ENCODE data around the gene UBIAD1.
"Not testable (repeated sequence)": the region's sequence is repeated elsewhere in the genome, so short reads cannot be mapped to it uniquely, and the experiment has no call there.

Gene UBIAD1, protein sequence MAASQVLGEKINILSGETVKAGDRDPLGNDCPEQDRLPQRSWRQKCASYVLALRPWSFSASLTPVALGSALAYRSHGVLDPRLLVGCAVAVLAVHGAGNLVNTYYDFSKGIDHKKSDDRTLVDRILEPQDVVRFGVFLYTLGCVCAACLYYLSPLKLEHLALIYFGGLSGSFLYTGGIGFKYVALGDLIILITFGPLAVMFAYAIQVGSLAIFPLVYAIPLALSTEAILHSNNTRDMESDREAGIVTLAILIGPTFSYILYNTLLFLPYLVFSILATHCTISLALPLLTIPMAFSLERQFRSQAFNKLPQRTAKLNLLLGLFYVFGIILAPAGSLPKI

GRCh38 chr1:11272832-11273594 is at the start of gene UBIAD1:
TSS of gene UBIAD1 (plus strand) at chr1:11273198. CDS start at chr1:11273532, 334 bp downstream.
- DNase-seq (ENCODE audit: low spot score): peak; percentile 97

DNA sequence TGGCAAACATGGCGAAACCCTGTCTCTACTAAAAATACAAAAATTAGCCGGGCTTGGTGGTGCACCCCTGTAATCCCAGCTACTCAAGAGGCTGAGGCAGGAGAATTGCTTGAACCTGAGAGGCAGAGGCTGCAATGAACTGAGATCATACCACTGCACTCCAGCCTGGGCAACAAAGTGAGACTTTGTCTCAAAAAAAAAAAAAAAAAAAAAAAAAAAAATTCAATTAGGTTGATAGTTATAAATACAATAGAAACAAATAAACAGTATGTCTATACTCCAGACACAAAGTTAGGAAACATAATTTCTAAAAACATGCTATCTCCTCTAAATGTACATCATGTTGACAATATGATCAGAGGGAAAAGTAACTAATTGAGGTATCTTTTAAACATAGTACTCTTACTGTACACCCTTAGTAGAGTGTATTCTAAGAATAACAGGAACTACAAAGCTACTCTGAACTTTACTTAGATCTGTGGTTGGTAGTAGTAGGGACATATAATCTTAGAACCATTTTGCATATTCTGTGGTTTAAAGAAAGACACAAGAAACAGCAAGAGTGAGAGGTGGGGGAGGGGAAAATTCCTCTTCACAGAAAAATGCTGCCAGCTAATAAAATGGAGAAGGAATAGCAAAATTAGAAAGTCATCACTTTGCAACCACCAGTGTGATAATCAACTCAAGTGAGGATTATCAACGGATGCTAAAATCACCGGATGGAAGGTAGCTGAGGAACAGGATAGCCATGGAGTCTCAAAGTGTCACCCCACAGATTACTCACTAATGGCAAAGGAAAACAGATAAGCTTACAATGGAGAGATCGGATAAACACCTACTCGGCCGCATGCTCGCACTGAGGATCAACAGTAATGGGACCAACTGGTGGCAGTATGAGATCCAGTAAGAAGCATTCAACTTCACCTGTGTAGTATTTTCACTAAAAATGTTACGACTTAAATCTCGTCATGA is 45.6 kb upstream of the UBIAD1 start:
- DNase-seq (ENCODE audit: low spot score): no peak

- no peak for DNase-seq (ENCODE audit: low spot score)
These were observed 43.8 kb upstream of the UBIAD1 start for GRCh38 chr1:11229203-11229602.

- no peak for DNase-seq (ENCODE audit: low spot score)
These were observed 39.8 kb upstream of the UBIAD1 start for GRCh38 chr1:11233208-11233607.

DNA sequence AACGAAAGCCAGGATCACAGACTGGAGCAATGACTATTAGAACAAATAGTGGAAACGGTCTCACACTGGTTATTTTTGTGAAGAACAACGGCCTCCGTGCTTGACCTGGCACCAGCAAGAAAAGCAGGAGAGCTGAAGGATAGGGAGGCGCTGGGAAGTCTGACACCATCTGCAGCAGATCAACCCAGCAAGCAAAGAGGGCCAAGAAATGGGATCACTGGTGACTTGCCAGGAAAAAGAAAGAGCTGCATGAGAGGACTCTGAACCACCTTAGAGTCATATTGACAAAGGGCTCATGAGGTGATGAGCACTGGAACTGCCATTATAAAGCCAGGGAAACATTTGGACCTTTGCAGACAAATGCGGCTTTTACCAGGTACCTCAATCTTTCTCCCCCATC is 35.6 kb upstream of the UBIAD1 start:
- no peak for DNase-seq (ENCODE audit: low spot score)

DNA sequence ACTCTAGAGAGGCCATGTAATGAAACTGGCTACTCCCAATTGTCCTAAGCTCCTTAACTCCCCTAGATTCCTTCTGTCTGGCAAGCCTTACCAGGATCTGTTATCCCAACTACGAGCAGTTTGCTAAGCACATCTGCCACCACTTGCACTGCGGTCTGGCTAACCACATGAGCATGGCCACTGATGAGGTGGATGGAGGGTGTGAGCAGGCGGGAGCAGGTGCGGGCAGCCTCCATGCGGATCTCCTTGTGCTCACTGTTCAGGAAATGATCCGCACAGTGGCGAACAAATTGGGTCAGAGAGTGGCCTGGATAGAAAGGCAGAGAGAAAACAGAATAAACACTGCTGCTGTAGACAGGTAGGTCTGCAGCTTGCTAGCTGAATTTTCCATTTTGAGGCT is 34.7 kb upstream of the UBIAD1 start:
- DNase-seq (ENCODE audit: low spot score): no peak

DNA sequence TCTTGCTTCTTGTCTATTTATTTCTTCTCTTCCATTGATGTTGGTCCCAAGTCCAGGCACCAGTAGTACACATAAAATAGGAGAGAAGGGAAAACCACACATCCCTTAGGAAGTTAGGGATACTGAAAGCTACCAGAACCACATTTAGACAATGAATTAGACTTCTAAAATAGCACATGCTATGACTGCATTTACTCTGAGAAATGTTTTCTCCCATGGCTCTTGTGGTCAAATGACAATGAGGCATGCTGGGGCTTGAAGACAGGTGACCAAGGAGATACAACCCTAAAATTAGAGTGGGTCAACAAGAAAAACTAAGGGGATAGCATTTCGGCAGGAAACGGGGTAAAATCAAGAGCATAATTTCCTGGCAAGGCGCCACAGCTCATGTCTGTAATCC is 27.8 kb upstream of the UBIAD1 start:
- DNase-seq (ENCODE audit: low spot score): no peak

- no peak for DNase-seq (ENCODE audit: low spot score)
These were observed 26.9 kb upstream of the UBIAD1 start for GRCh38 chr1:11245904-11246719.

DNA sequence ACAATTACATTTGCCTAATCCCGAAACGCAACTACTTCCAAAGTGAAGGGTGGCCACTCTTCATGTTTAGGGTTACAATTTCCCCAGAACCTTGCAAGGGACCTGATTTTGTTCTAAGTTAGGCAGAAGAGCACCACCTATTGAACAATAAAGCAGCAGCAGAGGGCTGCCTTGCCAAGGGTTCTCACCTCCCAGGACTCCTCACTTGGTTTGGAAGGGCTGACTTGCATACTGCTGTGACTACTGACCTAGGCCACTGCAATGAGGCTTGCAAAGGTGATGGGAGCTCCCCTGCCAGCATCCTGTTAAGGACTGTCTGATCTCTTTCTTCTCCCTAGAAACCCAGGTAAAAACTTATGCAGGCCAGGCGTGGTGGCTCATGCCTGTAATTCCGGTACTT is 24.8 kb upstream of the UBIAD1 start:
- DNase-seq (ENCODE audit: low spot score): no peak

- no peak for DNase-seq (ENCODE audit: low spot score)
These were observed 20.5 kb upstream of the UBIAD1 start for GRCh38 chr1:11252538-11252937.

GRCh38 chr1:11253226-11253625 is 19.8 kb upstream of the UBIAD1 start:
- DNase-seq (ENCODE audit: low spot score): no peak

- DNase-seq (ENCODE audit: low spot score): no peak
These were observed 16.7 kb upstream of the UBIAD1 start for GRCh38 chr1:11256299-11256698.

DNA sequence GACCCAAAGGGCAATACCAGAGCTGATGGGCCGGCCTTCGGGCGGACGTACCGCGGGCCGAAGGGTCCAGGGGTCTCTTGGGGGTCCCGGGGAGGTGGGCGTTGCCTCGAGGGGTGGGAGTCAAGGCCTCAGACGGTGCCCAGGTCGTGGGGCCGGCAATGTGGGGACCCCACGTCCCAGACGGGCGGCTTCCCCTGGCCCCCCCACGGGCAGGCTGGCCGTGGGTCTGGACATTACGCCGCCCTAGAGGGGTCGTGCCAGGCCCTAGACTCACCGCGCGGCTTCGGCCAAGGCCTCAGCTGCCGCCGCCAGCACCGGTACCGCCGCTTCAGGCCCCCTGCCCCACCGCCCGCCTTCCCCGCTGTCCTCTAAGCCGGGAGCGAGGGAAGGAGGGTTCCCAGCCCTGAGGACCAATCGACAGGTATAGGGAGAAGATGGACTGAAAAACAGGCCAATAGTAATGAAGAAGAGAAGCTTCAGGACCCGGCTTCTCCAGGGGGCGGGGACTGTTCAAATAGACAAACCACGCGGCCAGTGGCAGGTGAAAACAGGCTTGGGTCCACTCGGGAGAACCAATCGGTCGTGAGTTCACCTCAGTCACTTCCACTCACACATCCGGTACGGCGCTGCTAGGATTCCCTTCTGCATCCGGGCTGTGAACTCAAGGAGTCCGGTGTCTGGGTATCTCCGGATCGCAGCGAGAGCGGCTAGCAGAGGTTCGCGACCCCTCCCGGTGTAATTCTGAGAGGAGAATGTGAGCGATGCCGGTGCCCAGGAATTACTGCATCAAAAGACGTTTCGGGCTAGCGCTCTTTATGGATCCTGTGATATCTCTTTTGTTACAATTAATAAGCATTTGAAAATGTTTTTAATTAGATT is 10.6 kb upstream of the UBIAD1 start, which contains the start of gene MTOR:
TSS of gene MTOR (minus strand) at position 381 of the 879 bp plus-strand sequence. CDS start 3,142 bp downstream, outside the sequence.
- DNase-seq (ENCODE audit: low spot score): peak; percentile 99

- DNase-seq (ENCODE audit: low spot score): no peak
These were observed 6.5 kb upstream of the UBIAD1 start for GRCh38 chr1:11266268-11267074.

GRCh38 chr1:11267350-11268337 is 5.4 kb upstream of the UBIAD1 start:
- not testable (repeated sequence) for DNase-seq (ENCODE audit: low spot score)

- DNase-seq (ENCODE audit: low spot score): no peak
These were observed 510 bp upstream of the UBIAD1 start for GRCh38 chr1:11272544-11272831.

DNA sequence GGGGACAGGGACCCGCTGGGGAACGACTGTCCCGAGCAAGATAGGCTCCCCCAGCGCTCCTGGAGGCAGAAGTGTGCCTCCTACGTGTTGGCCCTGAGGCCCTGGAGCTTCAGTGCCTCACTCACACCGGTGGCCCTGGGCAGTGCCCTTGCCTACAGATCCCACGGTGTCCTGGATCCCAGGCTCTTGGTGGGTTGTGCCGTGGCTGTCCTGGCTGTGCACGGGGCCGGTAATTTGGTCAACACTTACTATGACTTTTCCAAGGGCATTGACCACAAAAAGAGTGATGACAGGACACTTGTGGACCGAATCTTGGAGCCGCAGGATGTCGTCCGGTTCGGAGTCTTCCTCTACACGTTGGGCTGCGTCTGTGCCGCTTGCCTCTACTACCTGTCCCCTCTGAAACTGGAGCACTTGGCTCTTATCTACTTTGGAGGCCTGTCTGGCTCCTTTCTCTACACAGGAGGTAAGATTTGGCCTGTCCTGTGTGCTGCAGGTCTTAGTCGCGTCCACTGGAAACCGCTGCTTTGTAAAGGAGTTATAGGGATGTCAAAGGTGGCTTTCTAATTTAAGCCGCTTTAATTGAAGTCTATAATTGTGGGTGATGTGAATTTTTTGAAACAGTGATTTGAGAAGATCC is 717 bp downstream of the UBIAD1 start:
- DNase-seq (ENCODE audit: low spot score): no peak

DNA sequence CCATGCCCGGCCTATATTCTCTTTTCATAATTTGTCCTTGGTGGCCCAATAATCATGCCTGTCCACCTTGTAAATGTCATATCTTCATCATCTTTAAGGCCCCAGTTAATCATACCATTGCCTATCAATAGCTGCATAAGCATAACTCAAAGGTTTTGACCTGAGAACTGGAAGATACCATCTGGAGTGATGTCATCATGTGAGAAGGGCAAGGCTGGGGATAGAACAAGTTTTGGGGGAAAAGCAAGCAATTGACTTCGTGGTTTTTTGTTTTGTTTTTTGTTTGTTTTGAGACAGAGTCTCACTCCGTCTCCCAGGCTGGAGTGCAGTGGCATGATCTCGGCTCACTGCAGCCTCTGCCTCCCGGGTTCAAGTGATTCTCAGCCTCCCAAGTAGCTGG is 6.2 kb downstream of the UBIAD1 start:
- DNase-seq (ENCODE audit: low spot score): no peak
